NCI-H2029 (cell line): Measurements from ENCODE around the gene ERC1.
"Not testable (repeated sequence)": the region's sequence is repeated elsewhere in the genome, so short reads cannot be mapped to it uniquely, and the experiment has no call there.

Experiments
- DNase-seq: peaks from one replicate; lab custom pipeline; 2025; lab: John Stamatoyannopoulos, UW

The ERC1 gene

GRCh38 chr12:1022032-1022970 lies 31.3 kb downstream of the ERC1 start:
- no peak for DNase-seq

GRCh38 chr12:1030779-1031178 lies 39.8 kb downstream of the ERC1 start:
- no peak for DNase-seq

DNA sequence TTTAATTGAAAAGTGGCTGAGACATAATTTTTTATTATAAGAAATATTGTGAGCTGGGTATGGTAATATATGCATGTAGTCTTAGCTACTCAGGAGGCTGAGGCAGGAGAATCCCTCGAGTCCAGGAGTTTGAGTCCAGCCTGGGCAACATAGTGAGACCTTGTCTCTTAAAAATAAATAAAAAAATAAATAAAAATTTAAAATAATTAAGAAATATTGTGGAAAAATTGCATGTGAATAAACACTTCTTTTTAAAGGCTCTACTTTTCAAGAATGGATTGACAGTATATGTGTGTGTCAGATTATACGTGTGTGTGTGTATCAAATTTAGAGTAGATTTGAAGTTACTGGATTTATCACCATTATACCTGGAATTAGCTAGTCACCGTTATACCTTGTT lies 43.2 kb downstream of the ERC1 start:
- no peak for DNase-seq

DNA sequence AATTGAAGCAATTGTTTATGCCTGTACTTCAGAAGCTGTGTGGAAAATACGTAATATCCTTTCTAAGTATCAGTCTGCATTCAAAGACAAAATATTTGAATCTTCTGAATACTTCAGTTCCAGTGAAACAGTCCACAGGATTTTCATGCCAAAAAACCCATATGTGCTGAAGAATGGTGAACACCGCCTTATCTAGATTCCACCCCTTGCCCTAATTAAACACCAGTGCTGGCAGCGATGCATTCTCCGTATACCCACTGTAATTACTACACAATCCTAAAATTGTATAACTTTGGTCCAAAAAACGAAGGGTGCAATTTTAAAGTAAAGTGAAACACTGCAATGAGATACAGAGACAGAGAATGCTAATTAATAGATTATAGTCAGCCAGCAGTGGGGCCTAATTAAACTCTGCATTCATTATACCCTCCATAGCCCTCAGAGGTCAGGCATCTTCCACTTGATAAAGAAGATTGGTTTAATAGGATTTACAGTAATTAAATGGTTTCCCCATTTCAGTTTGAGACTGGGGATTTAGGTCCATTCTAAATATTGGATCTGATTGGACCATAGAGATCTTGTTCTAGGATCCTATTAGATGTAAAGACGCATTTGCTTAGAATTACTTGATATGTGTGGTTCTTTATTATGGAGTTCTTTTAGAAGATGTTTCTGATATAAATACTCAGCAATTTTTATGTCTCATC lies 43.9 kb downstream of the ERC1 start:
- DNase-seq, result no peak

DNA sequence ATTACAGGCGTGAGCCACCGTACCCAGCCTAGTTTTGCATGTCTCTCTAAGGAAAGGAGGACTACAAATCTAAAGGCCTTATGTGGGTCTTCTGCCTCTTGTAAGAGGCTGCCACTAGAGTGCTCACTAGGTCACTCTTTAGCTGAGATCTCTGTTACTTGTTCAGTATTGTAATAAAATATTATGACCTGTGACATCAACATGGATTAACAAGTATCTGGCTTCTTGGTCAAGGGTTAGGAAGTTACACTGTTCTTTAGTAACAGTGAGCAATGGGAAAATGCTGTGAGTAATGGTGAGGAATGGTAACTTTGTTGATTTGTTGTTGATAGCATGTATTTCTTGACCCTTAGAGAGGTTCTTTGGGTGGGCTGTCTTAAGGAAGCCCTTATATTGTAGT lies 50.5 kb downstream of the ERC1 start:
- no peak for DNase-seq

GRCh38 chr12:1044199-1044598 lies 53.2 kb downstream of the ERC1 start:
- DNase-seq, result no peak

- DNase-seq, result no peak
Observed at GRCh38 chr12:1044696-1045095, 53.7 kb downstream of the ERC1 start.

- no peak for DNase-seq
Observed at GRCh38 chr12:1046727-1047126, 55.7 kb downstream of the ERC1 start.

DNA sequence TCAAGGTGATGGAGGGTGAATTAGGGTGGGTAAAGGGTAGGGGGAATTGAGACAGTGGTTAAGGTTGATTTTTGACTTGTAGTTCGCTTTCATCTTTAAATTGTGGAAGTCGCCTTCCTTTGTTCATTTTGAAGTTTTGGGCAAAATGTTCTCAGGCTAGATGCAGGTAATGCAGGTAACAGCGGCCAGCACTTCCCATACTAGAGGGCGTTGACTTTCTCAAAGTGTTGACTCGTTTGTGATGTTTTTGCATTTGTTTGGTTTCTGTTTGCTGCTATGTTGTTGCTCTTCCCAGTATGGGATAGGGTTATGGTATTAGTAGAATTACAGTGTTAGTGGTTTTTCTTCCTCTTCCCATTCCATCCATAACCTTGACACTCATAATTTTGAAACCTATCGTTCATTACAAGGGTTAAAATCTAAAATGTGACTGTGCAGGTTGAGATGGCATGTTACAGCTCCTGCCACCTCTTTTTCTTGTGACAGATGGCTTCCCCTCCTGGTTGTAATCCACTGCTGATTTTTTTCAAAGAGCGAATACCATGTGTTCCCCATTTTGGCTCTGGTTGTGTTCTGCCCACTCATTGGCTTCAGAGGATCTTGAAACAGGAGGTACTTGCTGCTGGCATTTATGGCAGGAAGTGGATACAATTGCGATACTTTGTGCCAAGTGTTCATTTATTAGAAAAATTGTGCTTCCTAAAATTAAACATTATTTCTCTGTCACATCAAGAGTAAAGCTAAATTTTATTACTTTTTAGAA lies 57.1 kb downstream of the ERC1 start:
- no peak for DNase-seq

DNA sequence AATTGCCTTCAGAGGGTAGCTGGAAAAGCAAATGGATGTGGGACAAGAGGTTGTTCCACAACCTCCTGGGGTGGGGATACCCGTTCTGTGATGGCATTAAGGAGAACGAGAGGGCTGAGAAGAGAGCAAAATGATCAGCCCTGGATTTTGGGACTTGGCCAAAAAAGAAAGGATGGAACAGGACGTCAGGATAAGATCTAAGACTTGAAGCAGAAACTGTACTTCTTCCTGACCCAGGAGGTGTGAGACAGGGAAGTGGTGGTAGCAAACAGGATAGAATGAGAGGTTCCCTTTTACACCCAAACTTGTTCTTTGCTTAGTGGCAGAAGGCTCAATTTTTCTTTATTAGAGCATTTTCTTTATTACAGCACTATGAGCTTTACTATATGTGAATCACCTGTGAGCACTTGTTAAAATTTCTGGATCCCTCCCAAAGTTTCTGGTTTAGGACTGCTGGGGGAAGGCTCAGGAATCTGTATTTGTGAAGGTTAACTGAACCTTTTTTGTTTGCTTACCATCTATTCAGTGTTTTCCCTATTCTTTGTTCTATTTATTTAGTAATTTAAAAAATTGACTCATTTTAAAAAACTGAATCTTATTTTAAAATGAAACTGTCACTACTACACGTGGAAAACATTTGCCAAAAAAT lies 59.2 kb downstream of the ERC1 start:
- no peak for DNase-seq

DNA sequence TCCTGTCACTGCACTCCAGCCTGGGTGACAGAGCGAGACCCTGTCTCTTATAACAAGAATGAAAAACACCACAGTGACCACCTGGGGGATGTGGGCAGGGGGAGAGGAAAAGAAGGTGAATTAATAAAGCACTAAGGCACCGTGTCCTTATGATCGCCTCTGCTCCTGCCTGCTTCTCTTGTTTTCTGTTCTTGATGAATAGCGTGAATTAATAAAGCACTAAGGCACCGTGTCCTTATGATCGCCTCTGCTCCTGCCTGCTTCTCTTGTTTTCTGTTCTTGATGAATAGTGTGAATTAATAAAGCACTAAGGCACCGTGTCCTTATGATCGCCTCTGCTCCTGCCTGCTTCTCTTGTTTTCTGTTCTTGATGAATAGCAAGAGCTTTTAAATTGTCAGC lies 60.6 kb downstream of the ERC1 start:
- not testable (repeated sequence) for DNase-seq

DNA sequence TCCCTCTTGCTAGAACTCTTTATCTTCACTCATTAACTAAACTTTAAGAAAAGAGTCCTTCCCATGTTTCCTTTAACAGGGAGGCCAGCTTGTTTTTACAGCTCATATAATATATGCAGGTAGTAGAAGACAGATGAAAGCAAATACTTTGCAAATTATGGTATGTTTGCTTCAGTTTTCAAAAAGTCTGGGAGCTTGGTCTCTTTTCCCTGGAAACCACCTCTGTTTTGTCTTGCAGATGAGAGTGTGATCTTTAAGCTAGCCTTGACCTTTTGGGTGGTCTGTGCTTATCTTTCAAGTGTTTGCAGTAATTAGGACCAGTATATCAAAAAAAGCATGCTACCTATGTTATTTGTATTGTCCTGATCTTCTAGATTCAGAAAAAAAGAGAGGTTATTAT lies 62.7 kb downstream of the ERC1 start:
- no peak for DNase-seq

GRCh38 chr12:1054117-1054870 lies 63.3 kb downstream of the ERC1 start:
- DNase-seq, result no peak

GRCh38 chr12:1056390-1056789 lies 65.4 kb downstream of the ERC1 start:
- no peak for DNase-seq

DNA sequence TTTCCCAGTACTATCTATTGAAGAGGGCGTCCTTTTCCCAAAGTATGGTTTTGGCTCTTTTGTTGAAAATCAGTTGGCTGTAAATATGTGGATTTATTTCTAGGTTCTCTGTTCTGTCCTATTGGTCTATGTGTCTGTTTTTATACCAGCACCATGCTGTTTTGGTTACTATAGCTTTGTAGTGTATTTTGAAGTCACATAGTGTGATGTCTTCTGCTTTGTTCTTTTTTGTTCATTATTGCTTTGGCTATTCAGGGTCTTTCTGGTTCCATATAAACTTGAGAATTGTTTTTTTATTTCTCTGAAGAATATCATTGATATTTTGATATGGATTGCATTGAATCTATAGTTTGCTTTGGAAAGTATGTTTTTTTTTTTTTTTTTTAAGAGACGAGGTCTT lies 67.4 kb downstream of the ERC1 start:
- DNase-seq, result no peak

DNA sequence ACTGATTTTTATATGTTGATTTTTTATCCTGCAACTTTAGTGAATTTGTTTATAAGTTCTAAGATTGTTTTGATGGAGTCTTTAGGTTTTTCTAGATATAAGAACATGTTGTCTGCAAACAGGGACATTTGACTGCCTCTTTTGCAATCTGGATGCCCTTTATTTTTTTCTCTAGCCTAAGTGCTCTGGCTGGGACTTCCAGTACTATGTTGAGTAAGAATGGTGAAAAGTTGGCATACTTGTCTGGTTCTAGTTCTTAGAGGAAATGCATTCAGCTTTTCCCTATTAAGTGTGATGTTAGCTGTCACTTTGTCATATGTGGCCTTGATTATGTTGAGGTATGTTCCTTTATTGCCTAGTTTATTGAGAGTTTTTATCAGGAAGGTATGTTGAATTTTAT lies 68.1 kb downstream of the ERC1 start:
- no peak for DNase-seq

DNA sequence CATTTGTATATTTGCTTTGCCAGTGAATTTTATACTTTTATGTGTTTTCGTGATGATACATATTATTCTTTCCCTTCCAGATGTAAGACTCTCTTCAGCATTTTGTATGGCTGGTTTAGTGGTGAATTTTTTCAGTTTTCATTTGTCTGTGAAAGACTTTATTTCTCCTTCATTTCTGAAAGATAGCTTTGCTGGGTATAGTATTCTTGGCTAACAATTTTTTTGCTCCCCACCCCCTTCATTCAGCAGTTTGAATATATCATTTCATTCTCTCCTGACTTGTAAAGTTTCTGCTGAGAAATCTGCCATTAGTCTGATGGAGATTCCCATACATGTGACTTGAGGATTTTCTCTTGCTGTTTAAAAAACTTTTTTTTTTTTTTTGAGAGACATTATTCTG lies 72.8 kb downstream of the ERC1 start:
- no peak for DNase-seq

- no peak for DNase-seq
Observed at GRCh38 chr12:1064317-1064716, 73.3 kb downstream of the ERC1 start.

DNA sequence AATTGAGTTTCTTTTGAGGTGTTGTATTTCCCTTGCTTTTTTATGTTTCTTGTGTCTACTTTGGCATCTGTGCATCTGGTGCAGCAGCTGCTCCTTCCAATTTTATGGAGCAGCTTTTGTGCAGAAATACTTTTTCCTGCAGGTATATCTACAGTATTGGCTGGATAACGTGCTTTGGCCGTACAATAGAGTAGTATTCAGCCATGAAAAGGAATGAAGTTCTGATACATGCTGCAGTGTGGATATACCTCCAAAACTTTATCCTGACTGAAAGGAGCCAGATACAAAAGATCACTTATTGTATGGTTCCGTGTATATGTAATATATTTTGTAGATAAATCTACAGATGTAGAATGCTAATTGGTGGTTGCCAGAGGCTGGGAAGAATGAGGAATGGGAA lies 74.6 kb downstream of the ERC1 start:
- DNase-seq, result no peak

DNA sequence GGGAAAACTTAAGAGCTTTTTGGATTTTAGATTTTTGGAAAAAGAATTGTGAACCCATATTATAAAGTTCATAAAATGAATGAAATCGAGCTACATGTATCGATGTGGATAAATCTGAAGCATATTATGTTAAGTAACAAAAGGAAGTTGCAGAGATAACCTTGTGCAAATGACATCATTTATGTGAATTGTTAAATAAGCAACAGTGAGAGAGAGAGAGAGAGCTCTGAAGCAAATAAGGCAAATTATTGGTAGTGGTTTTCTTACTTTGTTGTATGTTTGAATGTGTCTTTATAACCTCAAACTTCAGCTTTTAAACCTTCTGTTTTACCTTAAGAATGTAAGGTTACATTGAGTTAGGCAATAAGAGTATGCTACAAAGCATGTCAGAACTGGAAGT lies 78.8 kb downstream of the ERC1 start:
- DNase-seq, result no peak

- DNase-seq, result no peak
Observed at GRCh38 chr12:1071182-1071581, 80.2 kb downstream of the ERC1 start.
